HG02678 (cell line): ENCODE measurements around the gene PILRA.
A peak's percentile ranks its signal among the peaks of the same experiment; 100 is the strongest.
"Not testable (repeated sequence)": the region's sequence is repeated elsewhere in the genome, so short reads cannot be mapped to it uniquely, and the experiment has no call there.

Experiments used
- ATAC-seq: cut with Tn5 transposase; IDR thresholded peaks from one replicate; pipeline ENCODE4 v1.9.1; 2021; ENCODE audit warnings: mild to moderate bottlenecking, moderate library complexity; ENCODE audit not compliant: unreplicated experiment

Gene PILRA

GRCh38 chr7:100376066-100376465 is 2.8 kb downstream of the PILRA start:
- ATAC-seq: no peak

GRCh38 chr7:100378114-100378755 is 4.9 kb downstream of the PILRA start:
- no peak for ATAC-seq

GRCh38 chr7:100380196-100380595 is 6.9 kb downstream of the PILRA start:
- ATAC-seq: no peak

- not testable (repeated sequence) for ATAC-seq
These were observed 8.4 kb downstream of the PILRA start for GRCh38 chr7:100381531-100382233.

GRCh38 chr7:100382234-100382853 is 9.1 kb downstream of the PILRA start:
- ATAC-seq: not testable (repeated sequence)

GRCh38 chr7:100384628-100385294 is 11.5 kb downstream of the PILRA start:
- no peak for ATAC-seq

- ATAC-seq: no peak
These were observed 13.7 kb downstream of the PILRA start for GRCh38 chr7:100386940-100387339.

- no peak for ATAC-seq
These were observed 14.4 kb downstream of the PILRA start for GRCh38 chr7:100387695-100388094.

GRCh38 chr7:100389437-100390088 is 16.3 kb downstream of the PILRA start:
- no peak for ATAC-seq

GRCh38 chr7:100390286-100391009 is 17.2 kb downstream of the PILRA start:
- no peak for ATAC-seq

GRCh38 chr7:100393233-100393905 is 20.1 kb downstream of the PILRA start:
- no peak for ATAC-seq

- no peak for ATAC-seq
These were observed 20.8 kb downstream of the PILRA start for GRCh38 chr7:100394077-100394476.

- peak; percentile 89 for ATAC-seq
These were observed 23.2 kb downstream of the PILRA start for GRCh38 chr7:100396421-100396982.

GRCh38 chr7:100397315-100398081 is 24.2 kb downstream of the PILRA start:
- ATAC-seq: no peak

GRCh38 chr7:100398239-100398638 is 25.0 kb downstream of the PILRA start:
- ATAC-seq: no peak

- no peak for ATAC-seq
These were observed 26.8 kb downstream of the PILRA start for GRCh38 chr7:100400041-100400440.

GRCh38 chr7:100400656-100401055 is 27.4 kb downstream of the PILRA start:
- no peak for ATAC-seq

- no peak for ATAC-seq
These were observed 28.5 kb downstream of the PILRA start for GRCh38 chr7:100401811-100402210.

- no peak for ATAC-seq
These were observed 29.0 kb downstream of the PILRA start for GRCh38 chr7:100402241-100402640.
